ENCODE results near the gene TTLL4. TPM values are rescaled to one million over a fixed set of nuclear protein-coding genes. Genes with fewer than 3 reads are reported as not detected.

TTLL4 gene
- total and polyA plus RNA-seq, 2 of the 8 experiments (the other 6 are each of a cell fraction or from before 2014, with no cell fraction given) = 71.1 to 105 TPM

GRCh38 chr2:218788529-218789255 lies 78.1 kb downstream of the TTLL4 start:
- Histone ChIP-seq H3K79me1 (ENCODE audit: low read depth, low read length) (no peaks in the 10 kb centered on the region), H3K27ac (ENCODE audit: low read depth, low read length) (no peak overlapping the region), H4K91ac (replicated peaks; ENCODE audit: insufficient read length, low read length) (no peak overlapping the region), H3K4me3 (ENCODE audit: extremely low read depth in 1 of 4, insufficient read depth in 2 of 4, low read depth in 3 of 4, low read length in 4 of 4) (no peak overlapping the region), H3K36me3 (ENCODE audit: control insufficient read depth in 2 of 4, insufficient read depth in 4 of 4, low read length in 3 of 4) (no peaks in the 10 kb centered on the region), H3K9ac (replicated peaks in 1 of 4; ENCODE audit: extremely low read depth in 1 of 4, low read depth in 3 of 4, low read length in 3 of 4) (no peak overlapping the region), H4K8ac (ENCODE audit: extremely low read depth, insufficient read depth, low read length) (no peak overlapping the region), H3K18ac (ENCODE audit: extremely low read depth, low read length) (no peak overlapping the region), H3K56ac (replicated peaks; ENCODE audit: insufficient read length, low read depth, low read length) (no peak overlapping the region), H2AFZ (ENCODE audit: low read length) (no peak overlapping the region), H3K4me2 (ENCODE audit: insufficient read depth in 1 of 2, low read depth in 2 of 2, low read length in 2 of 2) (no peak overlapping the region), H3K23ac (ENCODE audit: insufficient read length) (no peak overlapping the region), H4K20me1 (replicated peaks in 1 of 2; ENCODE audit: control insufficient read depth in 1 of 2, insufficient read depth in 2 of 2, low read length in 2 of 2) (peaks cover 0 to 3% of the 10 kb centered on the region in 2 experiments), H3K14ac (ENCODE audit: insufficient read length) (no peak overlapping the region), H3K9me3 (ENCODE audit: insufficient read depth in 2 of 2, low read depth in 1 of 2, low read length in 1 of 2) (no peaks in the 10 kb centered on the region), H3K4me1 (replicated peaks in 1 of 4; ENCODE audit: control insufficient read depth in 3 of 4, insufficient read depth in 4 of 4, low read length in 3 of 4) (no peaks in the 10 kb centered on the region), H3K27me3 (replicated peaks in 1 of 4; ENCODE audit: control insufficient read depth in 3 of 4, extremely low read depth in 1 of 4, insufficient read depth in 3 of 4, low read length in 3 of 4) (peaks cover 0 to 4% (median 3%) of the 10 kb centered on the region in 4 experiments; a peak in 3 of 7 replicates), H2BK20ac (ENCODE audit: low read length) (no peak overlapping the region), H2BK5ac (ENCODE audit: low read depth, low read length) (no peak overlapping the region), H3K23me2 (ENCODE audit: low read depth, low read length) (no peaks in the 10 kb centered on the region), H2AK5ac (ENCODE audit: low read depth, low read length) (no peak overlapping the region), H4K5ac (ENCODE audit: insufficient read length, low read depth, low read length) (no peak overlapping the region), H2BK12ac (ENCODE audit: low read depth, low read length) (no peak overlapping the region), H3K79me2 (ENCODE audit: control insufficient read depth in 1 of 2, insufficient read depth in 2 of 2, low read length in 2 of 2) (no peaks in the 10 kb centered on the region), H3K4ac (replicated peaks; ENCODE audit: insufficient read length, low read depth, low read length) (no peak overlapping the region), H2BK120ac (replicated peaks; ENCODE audit: low read depth, low read length) (no peak overlapping the region), H2BK15ac (ENCODE audit: low read length) (no peak overlapping the region)
- POLR2A ChIA-PET (ENCODE audit: partially characterized antibody) = no interaction called here
- FAIRE-seq (no peak), DNase-seq (ENCODE audit: low read depth in 1 of 2, low spot score in 2 of 2) (no peak)
- CTCF ChIA-PET (ENCODE audit: partially characterized antibody) = interaction anchor here (1.0 to 1.2 kb wide), 2 partner anchors 59 to 130 kb away, joined by 4 to 5 read pairs; partner anchors contain the start of genes BCS1L and ZNF142
- WGBS, 2 experiments (ENCODE audit: extremely low coverage in 1 of 2, insufficient coverage in 1 of 2, insufficient read length in 1 of 2, insufficient replicate concordance in 2 of 2, low coverage in 1 of 2, low lambda C conversion rate in 2 of 2, missing lambda C conversion rate in 1 of 2) = 84% methylated on average over 2 of the region's 2 CpGs; no CpG with 5 or more reads in 1 of the 2 experiments
- no peak for TF ChIP-seq SP2 (IDR thresholded peaks at IDR 0.05; ENCODE audit: low read length)
- no peak for TF ChIP-seq ATF2 (IDR thresholded peaks at IDR 0.05; ENCODE audit: low read length)
- no peak for TF ChIP-seq ASH2L (IDR thresholded peaks at IDR 0.05; ENCODE audit: low read length)
- TF ChIP-seq CEBPB (IDR thresholded peaks at IDR 0.05; ENCODE audit: low read depth, low read length) = no peak
- no peak for TF ChIP-seq SIX5 (IDR thresholded peaks at IDR 0.05; ENCODE audit: low read depth, low read length)
- no peak for TF ChIP-seq EZH2 (IDR thresholded peaks at IDR 0.05; ENCODE audit: low read depth, low read length, severe bottlenecking)
- no peak for TF ChIP-seq TAF1 (IDR thresholded peaks at IDR 0.05; ENCODE audit: low read depth, low read length)
- no peak for TF ChIP-seq NRF1 (IDR thresholded peaks at IDR 0.05; ENCODE audit: low read depth, low read length)
- no peak for TF ChIP-seq JUN (IDR thresholded peaks at IDR 0.05; ENCODE audit: low read depth, low read length)
- no peak for TF ChIP-seq RNF2 (IDR thresholded peaks at IDR 0.05; ENCODE audit: borderline replicate concordance, low read depth, low read length, missing control alignments, poor library complexity, severe bottlenecking)
- TF ChIP-seq BCL11A (IDR thresholded peaks at IDR 0.05; ENCODE audit: low read depth in 2 of 2, low read length in 2 of 2) = no peak
- TF ChIP-seq BACH1 (IDR thresholded peaks at IDR 0.05; ENCODE audit: low read length) = no peak

All from H1 (cell line).